Astrocyte (in vitro differentiated cells and primary cell): Measurements from ENCODE around the gene KCNK5.

ENCODE experiments used
- EZH2 ChIP-seq: IDR thresholded peaks from 2 replicates; pipeline ENCODE4 v1.6.1; 2012; ENCODE audit warnings: mild to moderate bottlenecking, low read length, inconsistent platforms; ENCODE audit not compliant: insufficient read depth
- TF ChIP-seq, protein P1 (sequence below): IDR thresholded peaks from 2 replicates; pipeline ENCODE4 v1.5.1; 2011; ENCODE audit warnings: low read depth, mild to moderate bottlenecking, inconsistent platforms, low read length, moderate library complexity; ENCODE audit not compliant: insufficient read depth

DNA sequence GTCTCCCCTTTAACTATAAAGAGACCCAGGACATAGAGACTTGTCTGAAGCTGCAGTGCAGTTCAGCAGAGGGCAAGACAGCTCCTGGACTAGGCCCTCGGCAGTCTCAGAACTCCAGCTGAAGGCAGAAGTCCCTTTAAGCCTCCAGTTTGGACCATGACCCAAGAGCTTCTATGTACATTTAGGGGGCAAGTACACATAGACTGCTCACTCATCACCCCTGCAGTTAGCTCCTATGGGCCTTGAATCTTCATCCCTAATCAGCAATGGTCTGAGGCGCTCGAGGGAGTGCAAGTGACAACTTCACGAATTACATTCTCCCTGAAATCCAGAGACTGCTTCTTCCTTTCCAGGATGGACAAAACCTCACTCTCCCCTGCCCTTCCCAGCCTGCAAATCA, 47.4 kb downstream of the KCNK5 start:
- TF ChIP-seq, protein P1, sequence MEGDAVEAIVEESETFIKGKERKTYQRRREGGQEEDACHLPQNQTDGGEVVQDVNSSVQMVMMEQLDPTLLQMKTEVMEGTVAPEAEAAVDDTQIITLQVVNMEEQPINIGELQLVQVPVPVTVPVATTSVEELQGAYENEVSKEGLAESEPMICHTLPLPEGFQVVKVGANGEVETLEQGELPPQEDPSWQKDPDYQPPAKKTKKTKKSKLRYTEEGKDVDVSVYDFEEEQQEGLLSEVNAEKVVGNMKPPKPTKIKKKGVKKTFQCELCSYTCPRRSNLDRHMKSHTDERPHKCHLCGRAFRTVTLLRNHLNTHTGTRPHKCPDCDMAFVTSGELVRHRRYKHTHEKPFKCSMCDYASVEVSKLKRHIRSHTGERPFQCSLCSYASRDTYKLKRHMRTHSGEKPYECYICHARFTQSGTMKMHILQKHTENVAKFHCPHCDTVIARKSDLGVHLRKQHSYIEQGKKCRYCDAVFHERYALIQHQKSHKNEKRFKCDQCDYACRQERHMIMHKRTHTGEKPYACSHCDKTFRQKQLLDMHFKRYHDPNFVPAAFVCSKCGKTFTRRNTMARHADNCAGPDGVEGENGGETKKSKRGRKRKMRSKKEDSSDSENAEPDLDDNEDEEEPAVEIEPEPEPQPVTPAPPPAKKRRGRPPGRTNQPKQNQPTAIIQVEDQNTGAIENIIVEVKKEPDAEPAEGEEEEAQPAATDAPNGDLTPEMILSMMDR = no peak
- TF ChIP-seq EZH2 = no peak
